HEK293 (cell line): Measurements from ENCODE around the gene BACH1.

Experiments
- CTCF ChIA-PET: fragments of 350-600 bp; formaldehyde crosslinking; extraction: SDS; loops from one replicate; lab custom pipeline; 2021; ENCODE audit warnings: antibody characterized with exemption; lab: Yijun Ruan, JAX
- POLR2A ChIA-PET: fragments of 300-600 bp; formaldehyde crosslinking; extraction: SDS; loops from one replicate; lab custom pipeline; 2020; ENCODE audit warnings: antibody characterized with exemption, inconsistent platforms; lab: Yijun Ruan, JAX
- H3K27ac ChIP-seq: fragments of 200-500 bp; sonication (Bioruptor generic); 2 replicates; pipeline ENCODE4 v1.5.1; 2014; ENCODE audit warnings: low read depth, low read length, control low read depth, inconsistent platforms; ENCODE audit errors: extremely low read depth
- H3K36me3 ChIP-seq, 2 experiments: fragments of 200-500 bp in 1 of 2; sonication (Bioruptor generic) in 1 of 2; 1 replicate in 1 of 2; 2 replicates in 1 of 2; pipeline ENCODE4 v1.5.1; 2014 to 2017; ENCODE audit warnings: inconsistent platforms in 2 of 2, low read length in 2 of 2; ENCODE audit not compliant: control insufficient read depth in 2 of 2, insufficient read depth in 1 of 2
- H3K4me1 ChIP-seq: fragments of 200-500 bp; sonication (Bioruptor generic); 2 replicates; pipeline ENCODE4 v1.5.1; 2014; ENCODE audit warnings: mild to moderate bottlenecking, low read length, inconsistent platforms; ENCODE audit not compliant: control insufficient read depth, insufficient read depth
- H3K4me3 ChIP-seq: 2 replicates; pipeline ENCODE4 v1.5.1; 2011; ENCODE audit warnings: low read depth, mild to moderate bottlenecking, control low read depth, low read length, moderate library complexity
- H3K9me3 ChIP-seq: fragments of 200-500 bp; sonication (Bioruptor generic); 2 replicates; pipeline ENCODE4 v1.5.1; 2014; ENCODE audit warnings: low read depth, low read length, inconsistent platforms; ENCODE audit not compliant: control insufficient read depth, insufficient read depth
- GLIS1 ChIP-seq: fragments of 450-650 bp; formaldehyde crosslinking; IDR thresholded peaks from 2 replicates; pipeline ENCODE4 v1.5.1; 2016; ENCODE audit warnings: missing biosample characterization, missing genetic modification characterization
- IKZF3 ChIP-seq: fragments of 450-650 bp; IDR thresholded peaks from 2 replicates; pipeline ENCODE4 v1.5.0; 2018; ENCODE audit warnings: missing biosample characterization, mild to moderate bottlenecking, missing genetic modification characterization, moderate library complexity
- PRDM10 ChIP-seq: fragments of 450-650 bp; formaldehyde crosslinking; IDR thresholded peaks from 2 replicates; pipeline ENCODE4 v1.5.1; 2016; ENCODE audit warnings: missing biosample characterization, missing genetic modification characterization
- REPIN1 ChIP-seq: fragments of 450-650 bp; formaldehyde crosslinking; IDR thresholded peaks from 2 replicates; pipeline ENCODE4 v1.5.1; 2017; ENCODE audit warnings: missing biosample characterization, missing genetic modification characterization, low read depth
- ZBTB48 ChIP-seq: fragments of 450-650 bp; formaldehyde crosslinking; IDR thresholded peaks from 2 replicates; pipeline ENCODE4 v1.5.1; 2016; ENCODE audit warnings: missing biosample characterization, missing genetic modification characterization
- ZNF146 ChIP-seq: fragments of 450-650 bp; formaldehyde crosslinking; IDR thresholded peaks from 2 replicates; pipeline ENCODE4 v1.5.1; 2016; ENCODE audit warnings: missing biosample characterization, missing genetic modification characterization
- ZNF148 ChIP-seq: fragments of 450-650 bp; formaldehyde crosslinking; IDR thresholded peaks from 2 replicates; pipeline ENCODE4 v1.5.0; 2017; ENCODE audit warnings: missing biosample characterization, missing genetic modification characterization, borderline replicate concordance
- ZNF221 ChIP-seq: fragments of 450-650 bp; formaldehyde crosslinking; IDR thresholded peaks from 2 replicates; pipeline ENCODE4 v1.5.1; 2017; ENCODE audit warnings: missing biosample characterization, missing genetic modification characterization, borderline replicate concordance
- ZNF239 ChIP-seq: fragments of 450-650 bp; formaldehyde crosslinking; IDR thresholded peaks from 2 replicates; pipeline ENCODE4 v1.5.1; 2016; ENCODE audit warnings: missing biosample characterization, missing genetic modification characterization
- ZNF274 ChIP-seq, 2 experiments: fragments of 200-500 bp in 1 of 2; fragments of 450-650 bp in 1 of 2; sonication (Bioruptor generic) in 1 of 2; formaldehyde crosslinking in 1 of 2; IDR thresholded peaks; 2 replicates each; pipeline versions ENCODE4 v1.5.1 to v1.6.1; 2014 to 2016; ENCODE audit warnings: borderline replicate concordance in 1 of 2, inconsistent platforms in 1 of 2, low read length in 1 of 2, missing biosample characterization in 1 of 2, missing genetic modification characterization in 1 of 2
- ZNF549 ChIP-seq: fragments of 450-650 bp; IDR thresholded peaks from 2 replicates; pipeline ENCODE4 v1.5.1; 2018; ENCODE audit warnings: missing biosample characterization, missing genetic modification characterization, mild to moderate bottlenecking, inconsistent platforms, moderate library complexity
- ZNF560 ChIP-seq: fragments of 450-650 bp; formaldehyde crosslinking; IDR thresholded peaks from 2 replicates; pipeline ENCODE4 v1.5.1; 2017; ENCODE audit warnings: missing biosample characterization, missing genetic modification characterization, borderline replicate concordance
- ZNF660 ChIP-seq: fragments of 450-650 bp; IDR thresholded peaks from 2 replicates; pipeline ENCODE4 v1.5.1; 2018; ENCODE audit warnings: missing biosample characterization, mild to moderate bottlenecking, missing genetic modification characterization
- ZNF843 ChIP-seq: fragments of 450-650 bp; formaldehyde crosslinking; IDR thresholded peaks from 2 replicates; pipeline ENCODE4 v1.5.1; 2016; ENCODE audit warnings: missing biosample characterization, missing genetic modification characterization

Gene BACH1

DNA sequence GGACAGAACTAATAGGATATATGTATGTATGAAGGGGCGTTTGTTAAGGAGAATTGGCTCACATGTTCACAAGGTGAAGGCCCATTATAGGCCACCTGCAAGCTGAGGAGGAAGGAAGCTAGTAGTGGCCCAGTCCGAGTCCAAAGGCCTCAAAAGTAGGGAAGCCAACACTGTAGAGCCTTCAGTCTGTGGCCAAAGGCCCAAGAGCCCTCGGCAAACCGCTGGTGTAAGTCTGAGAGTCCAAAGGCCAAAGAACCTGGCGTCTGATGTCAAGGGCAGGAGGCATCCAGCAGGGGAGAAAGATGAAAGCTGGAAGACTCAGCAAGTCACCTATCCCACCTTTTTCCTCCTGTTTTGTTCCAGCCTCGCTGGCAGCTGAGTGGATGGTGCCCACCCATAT is 24.5 kb downstream of the BACH1 start:
- Histone ChIP-seq H3K9me3 (no peaks in the 10 kb centered on the region), H3K27ac (no peak overlapping the region), H3K36me3 (peaks cover 0 to 45% of the 10 kb centered on the region in 2 experiments; a peak in 2 of 3 replicates), H3K4me1 (no peaks in the 10 kb centered on the region), H3K4me3 (no peak overlapping the region)
- POLR2A ChIA-PET, result no interaction called here
- CTCF ChIA-PET, result no interaction called here
- no peak for TF ChIP-seq REPIN1

DNA sequence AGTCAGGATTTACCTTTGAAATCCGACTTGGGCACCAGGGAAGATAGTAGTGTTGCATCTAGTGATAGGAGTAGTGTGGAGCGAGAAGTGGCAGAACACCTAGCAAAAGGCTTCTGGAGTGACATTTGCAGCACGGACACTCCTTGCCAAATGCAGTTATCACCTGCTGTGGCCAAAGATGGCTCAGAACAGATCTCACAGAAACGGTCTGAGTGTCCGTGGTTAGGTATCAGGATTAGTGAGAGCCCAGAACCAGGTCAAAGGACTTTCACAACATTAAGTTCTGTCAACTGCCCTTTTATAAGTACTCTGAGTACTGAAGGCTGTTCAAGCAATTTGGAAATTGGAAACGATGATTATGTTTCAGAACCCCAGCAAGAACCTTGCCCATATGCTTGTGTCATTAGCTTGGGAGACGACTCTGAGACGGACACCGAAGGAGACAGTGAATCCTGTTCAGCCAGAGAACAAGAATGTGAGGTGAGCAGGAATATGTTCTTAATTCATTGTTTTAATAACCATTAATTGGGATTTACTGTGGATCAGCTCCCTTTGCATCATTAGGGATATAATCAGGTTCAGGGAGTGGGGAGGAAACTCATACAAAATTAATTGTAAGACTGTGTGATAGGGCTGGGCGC is 28.3 kb downstream of the BACH1 start:
- ChIA-PET POLR2A (no interaction called here), CTCF (no interaction called here)
- no peak overlapping the region for H3K4me3 ChIP-seq
- H3K27ac ChIP-seq, result no peak overlapping the region
- H3K9me3 ChIP-seq, result no peaks in the 10 kb centered on the region
- no peaks in the 10 kb centered on the region for H3K4me1 ChIP-seq
- H3K36me3 ChIP-seq, result peaks cover 8 to 51% of the 10 kb centered on the region in 2 experiments
- TF ChIP-seq ZNF549 (tag by site-specific recombination) (no peak), ZNF274 (IDR thresholded peaks at IDR 0.05; ENCODE audit: low read length) (no peak), ZNF274 (tag by site-specific recombination; IDR thresholded peaks at IDR 0.05; ENCODE audit: borderline replicate concordance) (no peak), GLIS1 (tag by site-specific recombination) (no peak), ZNF146 (no peak), ZNF221 (no peak), PRDM10 (no peak), ZNF560 (tag by site-specific recombination) (no peak), ZNF660 (no peak)

GRCh38 chr21:29329406-29329805 is 30.7 kb downstream of the BACH1 start:
- no peak overlapping the region for H3K27ac ChIP-seq
- no peak for TF ChIP-seq ZNF843 (tag by site-specific recombination)
- POLR2A ChIA-PET, result no interaction called here
- no peak overlapping the region for H3K4me3 ChIP-seq
- H3K4me1 ChIP-seq, result no peaks in the 10 kb centered on the region; the same call in 1 of the 2 replicates
- peaks cover 8 to 42% of the 10 kb centered on the region in 2 experiments for H3K36me3 ChIP-seq
- CTCF ChIA-PET, result interaction anchor here (2.3 kb wide), 1 partner anchor 19 kb away, joined by 7 read pairs; no protein-coding TSS in a partner anchor
- H3K9me3 ChIP-seq, result no peaks in the 10 kb centered on the region

DNA sequence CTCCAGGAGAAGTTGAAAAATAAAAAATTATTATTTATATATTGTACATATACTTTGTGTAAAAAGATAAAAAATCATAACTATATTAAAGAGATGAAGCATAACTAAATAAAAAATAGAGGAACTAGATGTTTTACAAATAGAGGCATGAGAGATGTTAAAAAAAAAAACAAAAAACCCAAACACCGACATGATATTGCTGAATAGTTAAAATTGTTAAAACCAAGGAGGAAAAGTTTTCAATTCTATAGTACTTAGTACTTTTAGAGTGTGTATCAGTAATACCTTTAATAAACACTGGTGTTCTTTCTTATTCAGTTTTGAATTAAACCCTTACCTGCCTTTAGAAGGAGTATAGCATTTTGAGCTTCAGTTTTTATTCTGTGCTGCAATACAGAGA is 32.1 kb downstream of the BACH1 start:
- CTCF ChIA-PET, result interaction anchor here (0.6 to 2.3 kb wide), 7 partner anchors 18 to 1077 kb away, joined by 3 to 7 read pairs (median 4); no protein-coding TSS in a partner anchor
- H3K27ac ChIP-seq, result no peak overlapping the region

More for the DNA sequence above, 32.1 kb downstream of the BACH1 start:
- POLR2A ChIA-PET, result no interaction called here
- Histone ChIP-seq H3K4me3 (no peak overlapping the region), H3K4me1 (no peaks in the 10 kb centered on the region; the same call in 1 of the 2 replicates), H3K9me3 (no peaks in the 10 kb centered on the region), H3K36me3 (peaks cover 8 to 39% of the 10 kb centered on the region in 2 experiments)
- TF ChIP-seq ZNF148, result no peak
- no peak for TF ChIP-seq IKZF3
- no peak for TF ChIP-seq ZBTB48 (tag by site-specific recombination)
- TF ChIP-seq ZNF239 (tag by site-specific recombination), result no peak
